ENCODE measurements around the gene INPP5F.

DNA sequence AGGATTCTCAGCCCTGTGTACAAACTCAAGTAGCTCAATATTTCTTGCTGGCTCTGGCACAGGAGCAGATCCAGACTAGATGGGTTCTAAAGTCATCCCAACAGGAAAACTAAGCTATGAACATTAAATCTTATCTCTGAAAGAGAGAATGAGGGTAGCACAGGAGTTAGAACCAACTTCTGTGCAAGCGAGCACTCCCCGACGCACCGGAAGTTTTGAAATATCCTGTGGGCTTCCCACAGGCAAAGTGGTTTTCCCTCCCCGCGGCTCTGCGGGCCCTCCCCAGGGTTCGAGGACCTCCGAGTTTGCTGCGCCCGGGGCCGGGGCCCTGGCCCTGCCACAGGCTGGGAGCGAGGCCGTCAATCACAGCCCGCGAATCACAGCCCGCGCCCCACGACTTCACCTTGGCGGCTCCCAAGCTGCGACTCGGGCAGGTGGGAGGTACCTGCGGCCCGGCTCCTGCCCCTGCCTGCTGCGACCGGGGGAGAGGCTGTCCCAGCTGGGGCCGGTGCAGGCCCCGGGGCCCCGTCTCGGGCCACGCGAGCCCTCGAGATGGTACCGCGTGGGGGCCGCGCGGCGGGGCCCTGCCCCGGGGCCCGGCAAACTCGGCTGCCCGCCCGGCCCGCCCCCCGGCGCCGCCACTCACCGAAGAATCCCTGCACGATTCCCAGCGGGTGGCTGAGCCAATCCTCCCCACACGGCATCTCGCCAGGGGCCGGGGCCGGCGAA, 146.2 kb downstream of the INPP5F start:
- TF ChIP-seq, protein P1, sequence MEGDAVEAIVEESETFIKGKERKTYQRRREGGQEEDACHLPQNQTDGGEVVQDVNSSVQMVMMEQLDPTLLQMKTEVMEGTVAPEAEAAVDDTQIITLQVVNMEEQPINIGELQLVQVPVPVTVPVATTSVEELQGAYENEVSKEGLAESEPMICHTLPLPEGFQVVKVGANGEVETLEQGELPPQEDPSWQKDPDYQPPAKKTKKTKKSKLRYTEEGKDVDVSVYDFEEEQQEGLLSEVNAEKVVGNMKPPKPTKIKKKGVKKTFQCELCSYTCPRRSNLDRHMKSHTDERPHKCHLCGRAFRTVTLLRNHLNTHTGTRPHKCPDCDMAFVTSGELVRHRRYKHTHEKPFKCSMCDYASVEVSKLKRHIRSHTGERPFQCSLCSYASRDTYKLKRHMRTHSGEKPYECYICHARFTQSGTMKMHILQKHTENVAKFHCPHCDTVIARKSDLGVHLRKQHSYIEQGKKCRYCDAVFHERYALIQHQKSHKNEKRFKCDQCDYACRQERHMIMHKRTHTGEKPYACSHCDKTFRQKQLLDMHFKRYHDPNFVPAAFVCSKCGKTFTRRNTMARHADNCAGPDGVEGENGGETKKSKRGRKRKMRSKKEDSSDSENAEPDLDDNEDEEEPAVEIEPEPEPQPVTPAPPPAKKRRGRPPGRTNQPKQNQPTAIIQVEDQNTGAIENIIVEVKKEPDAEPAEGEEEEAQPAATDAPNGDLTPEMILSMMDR (IDR thresholded peaks at IDR 0.05; ENCODE audit: insufficient read depth, low read length, poor library complexity, severe bottlenecking): no peak
- no peak for TF ChIP-seq EZH2phosphoT487 (conservative IDR thresholded peaks at IDR 0.05; ENCODE audit: low read length)

Data from SU-DHL-6 (cell line).